Neural cell (in vitro differentiated cells): ENCODE data around the gene PLXNA2. TPM values are rescaled to one million over a fixed set of nuclear protein-coding genes. Genes with fewer than 3 reads are reported as not detected.

Source experiments
- H2AFZ ChIP-seq: fragments of 200-600, 300-800 bp; sonication (generic), shearing (Covaris generic); 2 replicates; pipeline ENCODE4 v1.6.0; 2014; ENCODE audit warnings: low read depth, mild to moderate bottlenecking, antibody characterized with exemption, low read length, moderate library complexity
- H3F3A ChIP-seq: fragments of 200-600 bp; shearing (Covaris generic); 2 replicates; pipeline ENCODE4 v1.6.1; 2016; ENCODE audit warnings: mild to moderate bottlenecking, moderate library complexity, mixed read lengths, antibody characterized with exemption, low read length; ENCODE audit not compliant: insufficient read depth, poor library complexity, severe bottlenecking
- H3K27ac ChIP-seq: fragments of 200-600, 300-800 bp; sonication (generic), shearing (Covaris generic); 2 replicates; pipeline ENCODE4 v1.5.1; 2014; ENCODE audit warnings: mild to moderate bottlenecking, low read length, moderate library complexity
- H3K27me3 ChIP-seq: fragments of 300-800, 200-600 bp; sonication (generic), shearing (Covaris generic); 2 replicates; pipeline ENCODE4 v1.6.0; 2014; ENCODE audit warnings: mild to moderate bottlenecking, low read depth, low read length, moderate library complexity; ENCODE audit not compliant: insufficient read depth
- H3K36me3 ChIP-seq: fragments of 300-800, 200-600 bp; sonication (generic), shearing (Covaris generic); 2 replicates; pipeline ENCODE4 v1.5.1; 2014; ENCODE audit warnings: mild to moderate bottlenecking, antibody characterized with exemption, low read length, moderate library complexity; ENCODE audit not compliant: insufficient read depth
- H3K4me2 ChIP-seq: fragments of 300-800, 200-600 bp; sonication (generic), shearing (Covaris generic); 2 replicates; pipeline ENCODE4 v1.6.0; 2014; ENCODE audit warnings: mild to moderate bottlenecking, low read length
- H3K4me3 ChIP-seq: fragments of 300-800, 200-600 bp; sonication (generic), shearing (Covaris generic); 2 replicates; pipeline ENCODE4 v1.5.1; 2014; ENCODE audit warnings: mild to moderate bottlenecking, low read length, moderate library complexity
- H3K79me2 ChIP-seq: fragments of 200-600 bp; shearing (Covaris generic); replicated peaks from 2 replicates; pipeline ENCODE4 v1.6.0; 2014; ENCODE audit warnings: mild to moderate bottlenecking, low read length, moderate library complexity; ENCODE audit not compliant: insufficient read depth
- H3K9ac ChIP-seq: fragments of 300-800, 200-600 bp; sonication (generic), shearing (Covaris generic); 2 replicates; pipeline ENCODE4 v1.6.1; 2016; ENCODE audit warnings: mild to moderate bottlenecking, low read length, mixed read lengths
- H3K9me2 ChIP-seq: fragments of 200-600 bp; shearing (Covaris generic); 2 replicates; pipeline ENCODE4 v1.6.1; 2016; ENCODE audit warnings: mild to moderate bottlenecking, low read length, mixed read lengths; ENCODE audit not compliant: insufficient read depth
- H3K9me3 ChIP-seq: fragments of 200-600, 300-800 bp; sonication (generic), shearing (Covaris generic); 2 replicates; pipeline ENCODE4 v1.6.1; 2016; ENCODE audit warnings: mild to moderate bottlenecking, mixed run types, low read length, moderate library complexity, mixed read lengths
- H4K20me1 ChIP-seq: fragments of 200-600 bp; shearing (Covaris generic); 2 replicates; pipeline ENCODE4 v1.6.1; 2016; ENCODE audit warnings: mild to moderate bottlenecking, mixed run types; ENCODE audit not compliant: insufficient read depth
- EP300 ChIP-seq: fragments of 450-650 bp; conservative IDR thresholded peaks from 2 replicates; pipeline ENCODE4 v1.6.1; 2014; ENCODE audit warnings: antibody characterized with exemption, mild to moderate bottlenecking, moderate library complexity; ENCODE audit not compliant: poor library complexity, severe bottlenecking
- EZH2 ChIP-seq: fragments of 200-600, 300-800 bp; shearing (Covaris generic), sonication (generic); IDR thresholded peaks from 2 replicates; pipeline ENCODE4 v1.6.1; 2014; ENCODE audit warnings: antibody characterized with exemption, low read length, borderline replicate concordance, mild to moderate bottlenecking; ENCODE audit not compliant: insufficient read depth, poor library complexity, severe bottlenecking
- MXI1 ChIP-seq: fragments of 450-650 bp; conservative IDR thresholded peaks from 2 replicates; pipeline ENCODE4 v1.6.1; 2014; ENCODE audit warnings: antibody characterized with exemption, mild to moderate bottlenecking; ENCODE audit not compliant: poor library complexity, severe bottlenecking
- POLR2AphosphoS5 ChIP-seq: IDR thresholded peaks from 2 replicates; pipeline ENCODE4 v1.6.1; 2012
- RAD21 ChIP-seq: fragments of 450-650 bp; conservative IDR thresholded peaks from 2 replicates; pipeline ENCODE4 v1.6.1; 2014; ENCODE audit warnings: antibody characterized with exemption, mild to moderate bottlenecking, moderate library complexity
- REST ChIP-seq: IDR thresholded peaks from 2 replicates; pipeline ENCODE4 v1.6.1; 2012; ENCODE audit warnings: borderline replicate concordance
- SMC3 ChIP-seq: fragments of 450-650 bp; conservative IDR thresholded peaks from 2 replicates; pipeline ENCODE4 v1.6.1; 2014; ENCODE audit warnings: antibody characterized with exemption, mild to moderate bottlenecking, moderate library complexity; ENCODE audit not compliant: poor library complexity
- TAF1 ChIP-seq: IDR thresholded peaks from 2 replicates; pipeline ENCODE4 v1.6.1; 2012; ENCODE audit warnings: low read depth
- polyA plus RNA-seq: library from polyadenylated mRNA; depleted of rRNA; stranded (reverse); fragments of >200 nt; gene quantifications from 2 replicates; pipeline ENCODE4 v1.2.3, GENCODE V29; 2014
- TF ChIP-seq, protein P1 (sequence below): fragments of 450-650 bp; IDR thresholded peaks from 2 replicates; pipeline ENCODE4 v1.5.1; 2014; ENCODE audit warnings: antibody characterized with exemption, mild to moderate bottlenecking, moderate library complexity; ENCODE audit not compliant: poor library complexity, severe bottlenecking

Gene PLXNA2
- polyA plus RNA-seq, 1 donor from 2014 or later: 30.6 TPM

GRCh38 chr1:208084220-208084619, 160.0 kb downstream of the PLXNA2 start:
- H4K20me1 ChIP-seq: no peaks in the 10 kb centered on the region
- H3K27me3 ChIP-seq: no peaks in the 10 kb centered on the region
- no peak overlapping the region for H3K4me2 ChIP-seq
- H3K36me3 ChIP-seq: peaks cover 9% of the 10 kb centered on the region
- no peak for TF ChIP-seq EP300
- TF ChIP-seq MXI1: no peak
- TF ChIP-seq POLR2AphosphoS5: no peak
- no peak for TF ChIP-seq SMC3
- TF ChIP-seq EZH2: no peak
- TF ChIP-seq RAD21: no peak
- TF ChIP-seq, protein P1, sequence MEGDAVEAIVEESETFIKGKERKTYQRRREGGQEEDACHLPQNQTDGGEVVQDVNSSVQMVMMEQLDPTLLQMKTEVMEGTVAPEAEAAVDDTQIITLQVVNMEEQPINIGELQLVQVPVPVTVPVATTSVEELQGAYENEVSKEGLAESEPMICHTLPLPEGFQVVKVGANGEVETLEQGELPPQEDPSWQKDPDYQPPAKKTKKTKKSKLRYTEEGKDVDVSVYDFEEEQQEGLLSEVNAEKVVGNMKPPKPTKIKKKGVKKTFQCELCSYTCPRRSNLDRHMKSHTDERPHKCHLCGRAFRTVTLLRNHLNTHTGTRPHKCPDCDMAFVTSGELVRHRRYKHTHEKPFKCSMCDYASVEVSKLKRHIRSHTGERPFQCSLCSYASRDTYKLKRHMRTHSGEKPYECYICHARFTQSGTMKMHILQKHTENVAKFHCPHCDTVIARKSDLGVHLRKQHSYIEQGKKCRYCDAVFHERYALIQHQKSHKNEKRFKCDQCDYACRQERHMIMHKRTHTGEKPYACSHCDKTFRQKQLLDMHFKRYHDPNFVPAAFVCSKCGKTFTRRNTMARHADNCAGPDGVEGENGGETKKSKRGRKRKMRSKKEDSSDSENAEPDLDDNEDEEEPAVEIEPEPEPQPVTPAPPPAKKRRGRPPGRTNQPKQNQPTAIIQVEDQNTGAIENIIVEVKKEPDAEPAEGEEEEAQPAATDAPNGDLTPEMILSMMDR: no peak
- no peak for TF ChIP-seq REST
- TF ChIP-seq TAF1: no peak
- no peaks in the 10 kb centered on the region for H3K79me2 ChIP-seq
- H3K9me3 ChIP-seq: no peaks in the 10 kb centered on the region
- no peaks in the 10 kb centered on the region for H3K9me2 ChIP-seq
- H3K27ac ChIP-seq: no peak overlapping the region
- no peak overlapping the region for H3K9ac ChIP-seq
- H2AFZ ChIP-seq: no peak overlapping the region
- H3K4me3 ChIP-seq: no peak overlapping the region
- no peaks in the 10 kb centered on the region for H3F3A ChIP-seq

DNA sequence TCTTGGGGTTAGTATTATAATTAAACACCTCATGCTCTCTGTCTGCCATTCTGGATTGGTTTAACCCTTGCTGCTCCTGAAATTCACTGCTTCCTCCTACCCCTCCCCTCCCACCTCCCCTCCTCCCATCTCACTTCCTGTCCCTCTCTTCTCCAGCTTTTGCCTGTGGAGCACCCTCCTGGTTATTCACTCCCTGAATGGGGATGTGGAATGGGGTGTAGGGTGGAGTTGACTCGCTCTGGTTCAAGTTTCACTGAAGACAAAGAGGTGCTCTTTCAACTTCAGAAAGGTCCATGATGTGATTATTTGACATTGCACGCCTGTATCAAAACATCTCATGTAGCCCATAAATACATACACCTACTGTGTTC, 160.5 kb downstream of the PLXNA2 start:
- H3F3A ChIP-seq: no peaks in the 10 kb centered on the region
- H3K27me3 ChIP-seq: no peaks in the 10 kb centered on the region
- H2AFZ ChIP-seq: no peak overlapping the region
- H3K36me3 ChIP-seq: peaks cover 9% of the 10 kb centered on the region
- TF ChIP-seq REST: no peak
- no peak for TF ChIP-seq MXI1
- TF ChIP-seq, protein P1: no peak
- no peak for TF ChIP-seq POLR2AphosphoS5
- no peak for TF ChIP-seq SMC3
- TF ChIP-seq TAF1: no peak
- TF ChIP-seq EP300: no peak
- TF ChIP-seq EZH2: no peak
- no peak for TF ChIP-seq RAD21
- no peaks in the 10 kb centered on the region for H3K9me3 ChIP-seq
- no peak overlapping the region for H3K9ac ChIP-seq
- peak overlapping the region; percentile 45 for H3K27ac ChIP-seq
- H3K9me2 ChIP-seq: no peaks in the 10 kb centered on the region
- H3K4me2 ChIP-seq: no peak overlapping the region
- no peak overlapping the region for H3K4me3 ChIP-seq
- H4K20me1 ChIP-seq: no peaks in the 10 kb centered on the region
- no peaks in the 10 kb centered on the region for H3K79me2 ChIP-seq
